Islet precursor cell (in vitro differentiated cells): ENCODE results near the gene ABCG5.

Source experiments
- DNase-seq: peaks from one replicate; pipeline ENCODE4 v3.0.0-alpha.2; 2018

ABCG5 gene

GRCh38 chr2:43841949-43842865 is 3.6 kb upstream of the ABCG5 start:
- no peak for DNase-seq

DNA sequence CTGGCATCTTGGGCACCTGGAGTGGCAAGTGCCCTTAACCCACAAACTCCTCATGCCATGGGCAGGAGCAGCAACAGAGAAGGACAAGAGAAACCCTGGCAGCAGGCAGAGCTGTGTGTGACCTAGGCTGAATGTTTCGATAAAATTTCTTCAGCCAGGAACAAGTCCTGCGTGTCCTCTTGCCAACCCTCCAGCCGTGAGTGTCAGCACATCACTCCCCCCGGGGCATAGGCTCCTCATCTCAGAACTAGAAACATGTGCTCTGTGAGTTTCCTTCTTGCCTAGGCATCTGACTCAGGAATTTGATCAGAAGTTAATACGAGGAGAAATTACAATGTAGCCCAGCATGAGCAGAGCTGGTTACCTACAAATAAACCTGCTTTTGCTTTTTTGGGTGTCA is 2.3 kb upstream of the ABCG5 start:
- DNase-seq, result no peak

GRCh38 chr2:43839776-43840564 is 1.3 kb upstream of the ABCG5 start:
- no peak for DNase-seq

DNA sequence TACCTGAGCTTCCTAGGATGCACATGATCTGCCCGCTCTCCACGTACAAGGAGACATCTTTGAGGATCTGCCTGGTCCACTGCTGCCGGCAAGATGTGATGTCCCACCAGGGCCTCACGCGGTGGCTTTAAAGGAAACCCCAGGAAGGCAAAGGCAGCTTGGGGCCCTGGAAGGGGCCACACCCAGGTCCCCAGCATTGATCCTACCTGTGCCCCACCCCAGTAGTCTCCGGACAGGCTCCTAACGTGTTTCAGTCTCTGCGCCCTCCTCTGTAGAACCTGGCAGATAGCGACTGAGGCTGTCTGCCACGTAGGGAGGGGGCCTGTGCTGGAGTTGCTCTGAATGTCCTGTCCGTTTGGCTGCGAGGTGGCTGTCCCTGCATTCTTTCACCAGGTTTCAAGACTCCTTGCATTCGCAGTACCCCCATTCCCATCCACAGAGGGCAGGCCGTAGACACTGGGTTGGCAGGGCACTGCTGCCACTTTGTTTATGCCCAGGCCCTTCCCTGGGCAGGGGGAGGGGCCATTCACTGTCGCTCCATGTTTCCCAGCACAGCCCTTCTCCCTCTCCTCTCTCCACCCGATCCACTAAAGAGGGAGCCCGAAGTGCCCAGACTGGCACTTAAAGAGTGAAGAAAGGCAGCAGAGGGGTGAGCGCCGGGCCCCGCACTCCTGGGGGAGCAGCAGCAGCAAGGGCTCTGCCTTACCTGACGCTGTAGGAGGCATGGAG is 644 bp downstream of the ABCG5 start:
- no peak for DNase-seq

DNA sequence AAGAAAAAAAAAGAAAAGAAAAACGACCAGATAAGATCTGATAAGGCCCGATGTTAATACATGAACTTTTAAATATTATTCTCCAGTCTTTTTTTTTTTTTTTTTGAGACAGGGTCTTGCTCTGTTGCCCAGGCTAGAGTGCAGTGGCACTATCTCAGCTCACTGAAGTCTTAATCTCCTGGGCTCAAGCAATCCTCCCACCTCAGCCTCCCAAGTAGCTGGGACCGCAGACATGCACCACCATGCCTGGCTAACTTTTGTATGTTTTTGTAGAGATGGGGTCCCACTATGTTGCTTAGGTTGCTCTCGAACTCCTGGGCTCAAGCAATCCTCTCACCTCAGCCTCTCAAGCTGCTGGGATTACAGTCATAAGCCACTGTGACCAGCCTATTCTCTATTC is 1.6 kb downstream of the ABCG5 start:
- no peak for DNase-seq

GRCh38 chr2:43832457-43832856 is 6.2 kb downstream of the ABCG5 start:
- DNase-seq, result no peak

- no peak for DNase-seq
Observed at GRCh38 chr2:43831543-43832294, 6.9 kb downstream of the ABCG5 start.

GRCh38 chr2:43826305-43827250 is 12.1 kb downstream of the ABCG5 start:
- no peak for DNase-seq

DNA sequence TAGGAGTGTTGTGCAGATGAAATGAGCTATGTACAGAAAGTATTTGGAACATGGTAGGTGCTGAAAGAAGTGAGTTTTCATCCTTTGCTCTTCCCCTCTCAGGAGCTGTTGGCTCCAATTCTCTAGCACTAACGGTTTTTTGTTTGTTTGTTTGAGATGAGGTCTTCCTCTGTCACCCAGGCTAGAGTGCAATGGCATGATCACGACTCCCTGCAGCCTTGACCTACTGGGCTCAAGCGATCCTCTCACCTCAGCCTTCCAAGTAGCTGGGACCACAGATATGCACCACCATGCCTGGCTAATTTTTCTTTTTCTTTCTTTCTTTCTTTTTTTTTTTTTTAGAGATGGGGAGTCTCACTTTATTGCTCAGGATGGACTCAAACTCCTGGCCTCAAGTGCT is 12.8 kb downstream of the ABCG5 start:
- DNase-seq, result no peak

DNA sequence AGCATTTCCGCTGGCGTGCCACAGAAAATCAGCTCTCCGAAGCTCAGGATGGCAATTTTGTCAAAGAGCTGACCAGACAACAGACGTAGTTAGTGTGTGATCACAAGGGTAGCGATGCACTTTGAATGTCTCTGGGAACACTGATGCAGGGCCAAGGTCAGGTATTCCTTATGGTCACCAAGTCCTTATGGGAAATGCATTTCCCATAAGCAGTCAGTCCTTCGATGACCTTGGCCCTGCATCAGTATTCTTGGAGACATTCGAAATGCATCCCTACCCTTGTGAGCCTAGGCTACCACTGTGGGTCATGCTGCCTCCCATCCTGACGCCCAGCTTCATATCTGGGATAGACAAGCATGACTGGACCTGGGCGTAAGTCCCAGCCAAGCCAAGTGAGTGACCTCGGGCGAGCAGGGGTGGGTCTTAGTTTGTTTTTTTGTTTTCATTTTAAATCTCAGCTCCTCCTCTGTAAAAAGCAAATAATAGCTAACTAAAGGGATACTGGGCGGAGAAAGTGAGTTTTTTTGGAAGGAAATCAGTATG is 13.6 kb downstream of the ABCG5 start:
- DNase-seq, result no peak

DNA sequence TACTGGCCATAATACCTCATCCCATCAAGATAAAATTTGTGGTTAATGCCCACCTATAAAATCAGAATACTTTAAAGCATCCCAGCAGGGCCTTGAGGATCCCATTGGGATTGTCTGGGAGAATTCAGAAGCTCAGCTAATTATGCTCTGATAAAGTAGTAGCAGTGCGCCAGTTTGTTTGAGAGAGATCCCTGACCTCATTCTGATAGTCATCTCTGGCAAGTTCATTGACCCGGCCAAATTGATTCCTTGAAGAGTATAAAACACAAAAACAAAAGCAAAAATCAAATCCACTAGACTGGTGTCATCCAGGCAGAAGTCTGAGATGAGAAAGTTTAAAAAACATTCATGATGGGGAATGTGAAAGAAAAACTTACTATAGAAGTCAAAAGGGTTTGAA is 14.1 kb downstream of the ABCG5 start:
- no peak for DNase-seq

GRCh38 chr2:43823751-43824150 is 14.9 kb downstream of the ABCG5 start:
- no peak for DNase-seq

DNA sequence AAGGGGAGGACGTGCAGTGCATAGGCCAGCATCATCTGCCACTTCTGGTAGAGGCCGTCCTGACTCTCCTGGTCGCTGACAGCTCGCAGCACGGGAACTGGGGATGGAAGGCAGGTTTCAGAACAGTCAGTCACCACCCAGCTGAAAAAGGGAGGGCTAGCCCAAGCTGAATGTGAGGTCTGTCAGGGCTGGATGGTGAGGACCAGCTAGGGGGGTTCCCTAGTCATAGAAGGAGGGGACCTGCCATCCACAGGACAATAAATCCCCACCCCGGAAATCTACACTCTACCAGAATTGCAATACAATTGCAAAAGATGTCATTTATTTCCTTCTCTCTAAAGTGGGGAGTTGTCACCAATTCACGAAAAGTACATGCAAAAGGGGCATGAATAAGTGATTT is 15.8 kb downstream of the ABCG5 start:
- DNase-seq, result no peak

DNA sequence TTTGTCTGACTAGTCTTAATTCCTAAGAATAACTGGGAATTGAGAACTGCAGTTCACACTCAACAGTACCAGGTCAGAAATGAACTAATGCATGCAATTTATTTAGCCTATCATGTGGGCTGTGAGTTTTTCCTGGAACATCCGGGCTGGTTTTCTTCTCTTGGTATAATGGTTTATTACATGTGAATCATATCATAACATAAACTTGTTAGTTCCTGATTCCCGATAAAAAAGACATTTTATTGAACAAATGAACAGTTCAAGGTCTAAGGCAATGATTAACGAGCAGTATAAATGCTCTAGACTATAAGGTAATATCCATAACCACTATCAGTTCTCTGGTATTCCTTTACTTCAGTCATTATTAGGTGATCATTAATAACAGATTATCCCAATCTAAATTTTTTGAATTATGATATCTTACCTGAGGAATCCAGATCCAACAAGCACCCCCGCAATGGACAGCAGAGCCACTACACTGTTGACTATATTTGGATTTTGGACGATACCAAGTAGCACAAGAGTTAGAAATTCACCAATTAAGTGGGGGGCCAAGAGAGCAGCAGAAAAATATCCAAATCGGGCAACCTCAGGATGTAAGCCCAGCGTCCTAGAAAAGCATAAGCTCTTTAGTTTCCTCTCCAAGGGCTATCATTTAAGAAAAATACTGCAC is 19.0 kb downstream of the ABCG5 start:
- no peak for DNase-seq

DNA sequence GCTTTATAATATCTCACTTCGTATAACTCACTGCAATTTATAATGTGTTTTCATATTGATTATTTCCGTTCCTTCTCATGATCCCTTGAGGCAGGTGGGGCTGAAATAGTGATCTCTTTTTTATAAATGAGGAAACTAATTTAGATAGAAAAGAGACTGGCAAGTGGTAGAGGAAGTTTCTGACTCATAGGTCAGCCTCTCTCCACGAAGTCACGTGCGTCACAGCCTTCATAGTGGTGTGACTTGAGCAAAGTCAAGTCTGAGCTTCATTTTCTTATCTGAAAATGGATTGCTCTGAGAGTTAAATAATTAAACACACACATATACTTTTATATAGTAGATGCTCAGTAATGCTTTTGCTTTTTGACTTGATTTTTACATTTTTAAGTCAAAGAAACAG is 19.9 kb downstream of the ABCG5 start:
- no peak for DNase-seq

DNA sequence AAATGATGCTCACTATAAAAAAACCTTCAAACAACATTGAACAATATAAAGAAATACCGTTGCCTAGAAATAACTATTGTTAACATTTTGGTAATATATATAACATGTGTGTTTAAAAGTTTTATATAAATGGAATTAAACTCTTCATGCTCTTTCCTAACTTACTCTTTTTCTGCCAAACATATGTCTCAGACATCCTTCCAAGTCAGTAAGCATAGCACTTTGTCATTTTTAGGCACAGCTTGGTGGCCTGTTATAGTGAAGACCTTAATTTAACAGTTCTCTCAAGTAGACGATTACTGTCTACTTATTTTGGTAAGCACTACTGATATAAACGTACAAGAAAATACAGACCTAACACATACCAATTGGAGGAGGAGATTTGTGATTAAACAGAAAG is 23.9 kb downstream of the ABCG5 start:
- no peak for DNase-seq

- no peak for DNase-seq
Observed at GRCh38 chr2:43812947-43813346, 25.7 kb downstream of the ABCG5 start.

DNA sequence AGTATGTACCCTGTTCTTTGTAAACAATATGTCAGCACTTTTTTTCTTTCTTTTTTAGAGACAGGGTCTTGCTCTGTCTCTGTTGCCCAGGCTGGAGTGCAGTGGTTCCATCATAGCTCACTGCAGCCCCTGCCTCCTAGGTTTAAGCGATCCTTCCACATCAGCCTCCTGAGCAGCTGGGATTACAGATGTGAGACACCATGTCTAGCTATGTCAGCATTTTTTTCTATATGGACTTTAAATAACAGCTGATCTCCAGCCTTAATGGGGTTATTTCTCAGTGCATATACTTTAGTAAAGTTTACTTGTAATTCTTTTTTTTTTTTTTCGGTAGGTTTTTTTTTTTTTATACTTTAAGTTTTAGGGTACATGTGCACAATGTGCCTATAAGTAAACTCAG is 26.6 kb downstream of the ABCG5 start:
- DNase-seq, result no peak

DNA sequence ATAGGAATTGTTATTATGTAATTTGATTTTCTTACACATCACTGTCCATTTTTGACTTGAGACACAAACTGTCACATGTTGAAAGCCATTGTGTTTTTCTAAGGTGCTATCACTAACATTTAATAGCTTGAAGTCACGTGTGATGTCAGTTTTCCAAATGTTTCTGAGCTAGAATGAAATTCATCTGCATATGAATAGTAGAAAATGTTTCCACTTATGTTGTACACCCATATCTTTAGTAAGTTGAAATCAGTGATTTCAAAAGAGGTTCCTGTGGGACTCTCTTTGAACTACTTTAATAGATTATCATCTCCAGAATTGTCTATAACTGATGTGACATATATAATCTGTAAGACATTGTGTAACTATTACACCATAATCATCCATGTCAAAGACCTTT is 27.8 kb downstream of the ABCG5 start:
- DNase-seq, result no peak

DNA sequence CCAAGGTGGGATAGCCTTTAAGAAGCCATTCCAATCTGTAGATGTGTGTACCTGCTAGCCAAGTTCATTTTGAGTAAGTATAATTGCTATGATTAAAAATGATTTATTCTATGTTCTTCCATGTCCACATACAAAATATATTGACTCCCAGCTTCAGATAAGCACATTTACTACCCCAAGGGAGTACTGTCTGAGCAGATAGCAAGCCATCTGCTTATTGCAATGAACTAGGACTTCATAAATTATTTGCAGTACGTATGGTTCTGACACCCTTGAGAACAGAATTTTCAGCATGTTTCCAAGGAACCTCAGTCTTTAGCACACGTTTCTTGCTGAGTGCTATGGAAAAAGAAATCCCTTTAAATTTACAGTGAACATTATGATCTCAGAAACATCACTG is 28.2 kb downstream of the ABCG5 start:
- DNase-seq, result no peak

DNA sequence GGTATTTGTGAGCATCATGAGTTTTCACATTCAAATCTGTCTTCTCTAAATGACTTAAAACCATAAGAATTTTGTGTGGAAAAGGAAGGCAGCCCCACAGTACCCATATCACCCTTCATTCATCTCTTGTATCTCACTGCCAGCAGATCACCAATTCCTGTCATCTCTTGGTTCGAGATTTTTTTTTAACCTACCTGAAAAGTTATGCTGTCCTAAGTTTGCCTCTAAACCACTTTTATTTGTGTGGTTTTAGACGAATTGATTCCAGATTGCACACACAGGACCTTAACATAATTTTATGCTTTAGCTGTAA is 32.0 kb downstream of the ABCG5 start:
- DNase-seq, result no peak
